A549 (cell line): ENCODE data around the gene RABEP1. TPM values are rescaled to one million over a fixed set of nuclear protein-coding genes. Genes with fewer than 3 reads are reported as not detected.
A peak's percentile ranks its signal among the peaks of the same experiment; 100 is the strongest.

Experiments used
- ATAC-seq, 2 experiments: fragments of 200-7000 bp in 1 of 2; fragments of >200 bp in 1 of 2; cut with Nextera tagmentation in 1 of 2; cut with Tn5 transposase in 1 of 2; 3 replicates each; pipeline versions ENCODE4 v1.8.0 to v1.9.1; 2018 to 2020; ENCODE audit warnings: mild to moderate bottlenecking in 1 of 2, moderate library complexity in 1 of 2
- CTCF ChIA-PET: fragments of 300-600 bp; sonication (Branson Sonifier 250); formaldehyde crosslinking; extraction: SDS; loops from one replicate; lab custom pipeline; 2021; ENCODE audit warnings: antibody characterized with exemption, inconsistent platforms; lab: Yijun Ruan, JAX
- POLR2A ChIA-PET: fragments of 350-600 bp; formaldehyde crosslinking; extraction: SDS; loops from one replicate; lab custom pipeline; 2021; ENCODE audit warnings: antibody characterized with exemption, inconsistent platforms; lab: Yijun Ruan, JAX
- DNase-seq, 2 experiments: peaks; one replicate each; pipeline versions ENCODE4 v3.0.0 to v3.0.0-alpha.2; 2011 to 2016; ENCODE audit warnings: low read depth in 1 of 2, low spot score in 1 of 2
- FAIRE-seq: peaks from 2 replicates; lab custom pipeline; 2011; peaks lifted over from hg19 to GRCh38; lab: Jason Lieb, UNC
- H3K27ac ChIP-seq, 2 experiments: fragments of >200 bp; sonication (Bioruptor Twin); formaldehyde crosslinking; 3 replicates each; pipeline ENCODE4 v1.5.1; 2016 to 2017
- H3K4me1 ChIP-seq: fragments of >200 bp; sonication (Bioruptor Twin); formaldehyde crosslinking; 3 replicates; pipeline ENCODE4 v1.6.1; 2016
- H3K4me2 ChIP-seq: fragments of >200 bp; sonication (Bioruptor Twin); formaldehyde crosslinking; 3 replicates; pipeline ENCODE4 v1.6.1; 2016
- H3K4me3 ChIP-seq: fragments of >200 bp; sonication (Bioruptor Twin); formaldehyde crosslinking; 3 replicates; pipeline ENCODE4 v1.5.1; 2016
- H3K9me3 ChIP-seq: fragments of >200 bp; sonication (Bioruptor Twin); formaldehyde crosslinking; 3 replicates; pipeline ENCODE4 v1.6.1; 2016
- CBX2 ChIP-seq: fragments of 200-600 bp; sonication (generic); IDR thresholded peaks from 2 replicates; pipeline ENCODE4 v1.6.1; 2016; ENCODE audit warnings: low read depth, mild to moderate bottlenecking, borderline replicate concordance
- CHD2 ChIP-seq: fragments of 150-350 bp; IDR thresholded peaks from 2 replicates; pipeline ENCODE4 v1.6.1; 2014; ENCODE audit warnings: low read length; ENCODE audit not compliant: partially characterized antibody
- CHD4 ChIP-seq: fragments of 200-600 bp; sonication (generic); IDR thresholded peaks from 2 replicates; pipeline ENCODE4 v1.6.1; 2016; ENCODE audit warnings: antibody characterized with exemption, mild to moderate bottlenecking, borderline replicate concordance
- EHF ChIP-seq: fragments of 250-450 bp; sonication (Bioruptor Pico); IDR thresholded peaks from 2 replicates; pipeline ENCODE4 v1.5.0; 2020; ENCODE audit warnings: mild to moderate bottlenecking
- EHMT2 ChIP-seq: fragments of 200-600 bp; sonication (generic); IDR thresholded peaks from 2 replicates; pipeline ENCODE4 v1.6.1; 2016; ENCODE audit warnings: antibody characterized with exemption, low read depth, mild to moderate bottlenecking, moderate library complexity
- FOSL2 ChIP-seq, 2 experiments: fragments of 450-650 bp in 1 of 2; fragments of >200 bp in 1 of 2; sonication (Bioruptor Twin) in 1 of 2; formaldehyde crosslinking; IDR thresholded peaks; 2 replicates each; pipeline versions ENCODE4 v1.5.0 to v1.6.1; 2016 to 2020; ENCODE audit warnings: mild to moderate bottlenecking in 1 of 2, moderate library complexity in 1 of 2
- HDAC2 ChIP-seq: fragments of 200-600 bp; sonication (generic); IDR thresholded peaks from 2 replicates; pipeline ENCODE4 v1.6.1; 2016
- HOXA7 ChIP-seq: fragments of 250-450 bp; sonication (Bioruptor Pico); IDR thresholded peaks from 2 replicates; pipeline ENCODE4 v1.5.0; 2020; ENCODE audit warnings: mild to moderate bottlenecking, moderate library complexity
- HOXB13 ChIP-seq: fragments of 250-450 bp; sonication (Bioruptor Pico); IDR thresholded peaks from 2 replicates; pipeline ENCODE4 v1.5.0; 2020; ENCODE audit warnings: low read depth, mild to moderate bottlenecking, moderate library complexity
- HOXB5 ChIP-seq: fragments of 250-450 bp; sonication (Bioruptor Pico); IDR thresholded peaks from 2 replicates; pipeline ENCODE4 v1.5.0; 2020; ENCODE audit warnings: mild to moderate bottlenecking, moderate library complexity
- JUN ChIP-seq, 2 experiments: fragments of >200 bp; sonication (Bioruptor Twin); formaldehyde crosslinking; IDR thresholded peaks; 2 replicates in 1 of 2; 3 replicates in 1 of 2; pipeline ENCODE4 v1.6.1; 2016 to 2017
- JUNB ChIP-seq: fragments of >200 bp; sonication (Bioruptor Twin); formaldehyde crosslinking; IDR thresholded peaks from 2 replicates; pipeline ENCODE4 v1.6.1; 2016
- KDM1A ChIP-seq: fragments of 200-600 bp; sonication (generic); IDR thresholded peaks from 2 replicates; pipeline ENCODE4 v1.6.1; 2016; ENCODE audit warnings: low read depth, mild to moderate bottlenecking
- MAFK ChIP-seq: fragments of 450-650 bp; IDR thresholded peaks from 2 replicates; pipeline ENCODE4 v1.6.1; 2014; ENCODE audit not compliant: partially characterized antibody
- MAZ ChIP-seq: fragments of 150-350 bp; IDR thresholded peaks from 2 replicates; pipeline ENCODE4 v1.6.1; 2014; ENCODE audit warnings: antibody characterized with exemption, low read depth, low read length, borderline replicate concordance
- MYC ChIP-seq: IDR thresholded peaks from 2 replicates; pipeline ENCODE4 v1.6.1; 2012; ENCODE audit warnings: mild to moderate bottlenecking, inconsistent platforms, low read length, improper control_type of control experiment, borderline replicate concordance
- NPAS2 ChIP-seq: fragments of 250-450 bp; sonication (Bioruptor Pico); IDR thresholded peaks from 2 replicates; pipeline ENCODE4 v1.8.0; 2022; ENCODE audit warnings: mild to moderate bottlenecking, moderate library complexity, borderline replicate concordance
- PHF8 ChIP-seq: fragments of 200-600 bp; sonication (generic); IDR thresholded peaks from 2 replicates; pipeline ENCODE4 v1.6.1; 2016; ENCODE audit warnings: low read depth, mild to moderate bottlenecking, antibody characterized with exemption, moderate library complexity, borderline replicate concordance
- POLR2AphosphoS2 ChIP-seq: conservative IDR thresholded peaks from 2 replicates; pipeline ENCODE4 v1.6.1; 2012; ENCODE audit warnings: low read length, improper control_type of control experiment, inconsistent platforms
- RCOR1 ChIP-seq: fragments of 150-350 bp; IDR thresholded peaks from 2 replicates; pipeline ENCODE4 v1.6.1; 2014; ENCODE audit warnings: antibody characterized with exemption, low read length, low read depth
- RNF2 ChIP-seq: fragments of 200-600 bp; sonication (generic); IDR thresholded peaks from 2 replicates; pipeline ENCODE4 v1.6.1; 2016; ENCODE audit warnings: low read depth, mild to moderate bottlenecking, antibody characterized with exemption, moderate library complexity, borderline replicate concordance
- SMC3 ChIP-seq: fragments of >200 bp; sonication (Bioruptor Twin); formaldehyde crosslinking; IDR thresholded peaks from 3 replicates; pipeline ENCODE4 v1.6.1; 2018; ENCODE audit warnings: inconsistent platforms
- ZC3H11A ChIP-seq: fragments of 450-650 bp; IDR thresholded peaks from 2 replicates; pipeline ENCODE4 v1.6.1; 2014; ENCODE audit warnings: antibody characterized with exemption, mild to moderate bottlenecking
- WGBS: methylation state at CpG from one replicate; pipeline ENCODE4 v1.1.6; 2017; ENCODE audit errors: missing lambda C conversion rate; 5-methylcytosine and 5-hydroxymethylcytosine counted together
- polyA plus RNA-seq, 4 experiments: library from polyadenylated mRNA; depleted of rRNA in 3 of 4; stranded (reverse); fragments of >200 nt; fragmentation: RNase III in 1 of 4; extraction: RNeasy Plus Mini Kit Qiagen cat#74134 plus additional on column Dnase treatment in 1 of 4; gene quantifications; 2 replicates in 3 of 4; 3 replicates in 1 of 4; pipeline ENCODE4 v1.2.3, GENCODE V29; 2011 to 2017
- TF ChIP-seq, protein P1 (sequence below): fragments of 200-600 bp; sonication (generic); IDR thresholded peaks from 2 replicates; pipeline ENCODE4 v1.6.1; 2016; ENCODE audit warnings: antibody characterized with exemption, mild to moderate bottlenecking, moderate library complexity
- TF ChIP-seq, protein P2 (sequence below): fragments of 150-350 bp; IDR thresholded peaks from 2 replicates; pipeline ENCODE4 v1.6.1; 2014; ENCODE audit warnings: low read depth, mild to moderate bottlenecking, low read length
- TF ChIP-seq, protein P3 (sequence below): fragments of >200 bp; sonication (Bioruptor Twin); formaldehyde crosslinking; IDR thresholded peaks from 3 replicates; pipeline ENCODE4 v1.6.1; 2016
- TF ChIP-seq, protein P4 (sequence below): IDR thresholded peaks from 2 replicates; pipeline ENCODE4 v1.6.1; 2012

Gene RABEP1
- polyA plus RNA-seq, 2 of the 4 experiments (the other 2 are of a cell fraction): 44.7 to 65.5 TPM

DNA sequence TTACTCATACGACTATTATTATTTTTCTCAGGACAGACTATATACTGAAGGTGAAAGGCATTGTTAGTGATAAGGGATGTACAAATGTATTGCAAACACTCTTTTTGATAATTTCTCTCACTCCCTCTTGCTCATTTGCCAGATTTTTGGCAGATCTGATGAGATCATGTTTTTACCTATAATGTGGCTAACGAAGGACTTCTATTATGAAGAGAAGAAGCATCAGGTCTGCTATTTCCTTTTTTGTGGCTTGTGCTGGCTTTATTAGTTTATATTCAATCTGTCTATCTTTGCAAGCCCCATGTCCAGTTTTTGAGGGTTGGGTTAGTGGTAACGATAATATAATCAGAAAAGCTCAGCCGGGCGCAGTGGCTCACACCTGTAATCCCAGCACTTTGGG, 25.0 kb upstream of the RABEP1 start:
- Histone ChIP-seq H3K4me3 (no peak overlapping the region), H3K27ac (no peak overlapping the region), H3K4me1 (no peaks in the 10 kb centered on the region), H3K9me3 (no peaks in the 10 kb centered on the region), H3K4me2 (no peak overlapping the region)
- TF ChIP-seq MAZ (no peak), RCOR1 (no peak)
- ChIA-PET POLR2A (no interaction called here), CTCF (no interaction called here)
- WGBS: 91% methylated on average over 5 of the region's 5 CpGs
- DNase-seq: no peak
- no peak for FAIRE-seq
- no peak for ATAC-seq

DNA sequence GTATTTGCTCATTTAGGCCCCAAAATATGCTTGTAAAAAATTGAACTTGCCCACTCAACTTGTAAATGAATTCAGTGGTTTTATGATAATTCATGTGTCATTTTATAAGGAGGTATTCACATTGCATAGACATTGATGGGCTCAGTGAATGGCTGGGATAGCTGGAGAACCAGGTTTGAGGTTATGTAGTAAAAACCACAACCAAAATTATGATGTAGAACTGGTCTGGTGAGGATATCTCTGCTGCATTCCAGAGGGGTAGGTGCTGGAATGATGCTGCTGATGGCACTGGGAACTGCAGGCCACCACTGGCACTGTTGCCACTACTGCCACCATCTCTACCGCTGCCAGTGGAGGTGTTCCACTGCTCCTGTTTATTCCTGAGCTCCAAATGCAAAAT, 21.5 kb upstream of the RABEP1 start:
- POLR2A ChIA-PET: no interaction called here

DNA sequence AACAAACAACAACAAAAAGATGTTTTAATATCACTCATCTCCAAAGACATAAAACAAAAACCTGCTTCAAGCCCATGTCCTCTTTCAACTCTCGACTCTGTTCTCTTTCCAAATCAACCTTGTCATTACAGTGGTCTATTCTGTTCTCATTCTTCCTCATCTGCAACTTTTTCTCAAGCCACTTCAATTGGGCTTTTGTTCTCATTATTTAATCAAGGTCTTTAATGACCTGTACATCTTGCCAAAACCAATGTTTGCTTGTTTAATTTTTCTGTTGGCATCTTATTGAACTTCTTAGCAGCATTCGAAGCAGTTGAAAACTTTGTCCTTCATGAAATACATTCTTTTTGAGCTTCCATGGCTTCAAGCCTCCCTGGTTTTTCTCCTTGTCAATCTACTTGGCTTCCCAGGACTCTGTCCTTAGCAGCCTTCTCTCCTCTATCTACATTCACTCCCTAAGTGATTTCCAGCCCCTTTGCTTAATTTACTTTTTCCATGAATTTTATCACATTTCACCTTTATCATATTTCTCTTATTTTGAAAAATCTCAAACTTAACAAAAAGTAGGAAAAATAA, 19.6 kb upstream of the RABEP1 start:
- ChIA-PET CTCF (interaction anchor here (1.0 to 4.3 kb wide), 3 partner anchors 13 to 177 kb away, joined by 3 to 21 read pairs (median 4); partner anchors contain the start of gene C1QBP), POLR2A (no interaction called here)
- Histone ChIP-seq H3K4me3 (no peak overlapping the region), H3K9me3 (0 out of 3 replicates have a peak, but pooled peaks cover 6% of the 10 kb centered on the region), H3K4me2 (no peak overlapping the region), H3K27ac (no peak overlapping the region), H3K4me1 (no peaks in the 10 kb centered on the region)
- DNase-seq: no peak
- WGBS: 23% methylated on average over 2 of the region's 2 CpGs
- no peak for ATAC-seq
- FAIRE-seq: peak; percentile 74
- TF ChIP-seq, protein P1, sequence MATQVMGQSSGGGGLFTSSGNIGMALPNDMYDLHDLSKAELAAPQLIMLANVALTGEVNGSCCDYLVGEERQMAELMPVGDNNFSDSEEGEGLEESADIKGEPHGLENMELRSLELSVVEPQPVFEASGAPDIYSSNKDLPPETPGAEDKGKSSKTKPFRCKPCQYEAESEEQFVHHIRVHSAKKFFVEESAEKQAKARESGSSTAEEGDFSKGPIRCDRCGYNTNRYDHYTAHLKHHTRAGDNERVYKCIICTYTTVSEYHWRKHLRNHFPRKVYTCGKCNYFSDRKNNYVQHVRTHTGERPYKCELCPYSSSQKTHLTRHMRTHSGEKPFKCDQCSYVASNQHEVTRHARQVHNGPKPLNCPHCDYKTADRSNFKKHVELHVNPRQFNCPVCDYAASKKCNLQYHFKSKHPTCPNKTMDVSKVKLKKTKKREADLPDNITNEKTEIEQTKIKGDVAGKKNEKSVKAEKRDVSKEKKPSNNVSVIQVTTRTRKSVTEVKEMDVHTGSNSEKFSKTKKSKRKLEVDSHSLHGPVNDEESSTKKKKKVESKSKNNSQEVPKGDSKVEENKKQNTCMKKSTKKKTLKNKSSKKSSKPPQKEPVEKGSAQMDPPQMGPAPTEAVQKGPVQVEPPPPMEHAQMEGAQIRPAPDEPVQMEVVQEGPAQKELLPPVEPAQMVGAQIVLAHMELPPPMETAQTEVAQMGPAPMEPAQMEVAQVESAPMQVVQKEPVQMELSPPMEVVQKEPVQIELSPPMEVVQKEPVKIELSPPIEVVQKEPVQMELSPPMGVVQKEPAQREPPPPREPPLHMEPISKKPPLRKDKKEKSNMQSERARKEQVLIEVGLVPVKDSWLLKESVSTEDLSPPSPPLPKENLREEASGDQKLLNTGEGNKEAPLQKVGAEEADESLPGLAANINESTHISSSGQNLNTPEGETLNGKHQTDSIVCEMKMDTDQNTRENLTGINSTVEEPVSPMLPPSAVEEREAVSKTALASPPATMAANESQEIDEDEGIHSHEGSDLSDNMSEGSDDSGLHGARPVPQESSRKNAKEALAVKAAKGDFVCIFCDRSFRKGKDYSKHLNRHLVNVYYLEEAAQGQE: no peak
- TF ChIP-seq PHF8 (no peak), HOXB5 (no peak), RNF2 (no peak), NPAS2 (CRISPR knock-in tag) (no peak), MAFK (no peak), HDAC2 (no peak), CBX2 (no peak), JUN (IDR thresholded peaks at IDR 0.05) (no peak)
- TF ChIP-seq, protein P2, sequence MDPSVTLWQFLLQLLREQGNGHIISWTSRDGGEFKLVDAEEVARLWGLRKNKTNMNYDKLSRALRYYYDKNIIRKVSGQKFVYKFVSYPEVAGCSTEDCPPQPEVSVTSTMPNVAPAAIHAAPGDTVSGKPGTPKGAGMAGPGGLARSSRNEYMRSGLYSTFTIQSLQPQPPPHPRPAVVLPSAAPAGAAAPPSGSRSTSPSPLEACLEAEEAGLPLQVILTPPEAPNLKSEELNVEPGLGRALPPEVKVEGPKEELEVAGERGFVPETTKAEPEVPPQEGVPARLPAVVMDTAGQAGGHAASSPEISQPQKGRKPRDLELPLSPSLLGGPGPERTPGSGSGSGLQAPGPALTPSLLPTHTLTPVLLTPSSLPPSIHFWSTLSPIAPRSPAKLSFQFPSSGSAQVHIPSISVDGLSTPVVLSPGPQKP: no peak
- TF ChIP-seq, protein P3, sequence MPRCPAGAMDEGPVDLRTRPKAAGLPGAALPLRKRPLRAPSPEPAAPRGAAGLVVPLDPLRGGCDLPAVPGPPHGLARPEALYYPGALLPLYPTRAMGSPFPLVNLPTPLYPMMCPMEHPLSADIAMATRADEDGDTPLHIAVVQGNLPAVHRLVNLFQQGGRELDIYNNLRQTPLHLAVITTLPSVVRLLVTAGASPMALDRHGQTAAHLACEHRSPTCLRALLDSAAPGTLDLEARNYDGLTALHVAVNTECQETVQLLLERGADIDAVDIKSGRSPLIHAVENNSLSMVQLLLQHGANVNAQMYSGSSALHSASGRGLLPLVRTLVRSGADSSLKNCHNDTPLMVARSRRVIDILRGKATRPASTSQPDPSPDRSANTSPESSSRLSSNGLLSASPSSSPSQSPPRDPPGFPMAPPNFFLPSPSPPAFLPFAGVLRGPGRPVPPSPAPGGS: no peak

More for the DNA sequence above, 21.5 kb upstream of the RABEP1 start:
- ATAC-seq (no peak), DNase-seq (no peak), FAIRE-seq (no peak)
- Histone ChIP-seq H3K4me1 (no peaks in the 10 kb centered on the region), H3K4me2 (no peak overlapping the region), H3K27ac (no peak overlapping the region)
- 81% methylated on average over 1 of the region's 1 CpG for WGBS
- TF ChIP-seq HOXB13 (CRISPR knock-in tag) (no peak), RNF2 (no peak), FOSL2 (IDR thresholded peaks at IDR 0.05) (no peak), FOSL2 (CRISPR knock-in tag; IDR thresholded peaks at IDR 0.05) (no peak), CBX2 (no peak), EHF (CRISPR knock-in tag) (no peak), ZC3H11A (no peak), MYC (no peak), JUN (IDR thresholded peaks at IDR 0.05) (no peak), EHMT2 (no peak), CHD2 (no peak), HOXA7 (CRISPR knock-in tag) (no peak), SMC3 (no peak), KDM1A (no peak), POLR2AphosphoS2 (no peak), JUNB (no peak), CHD4 (no peak)
- TF ChIP-seq, protein P1: no peak
- TF ChIP-seq, protein P4, sequence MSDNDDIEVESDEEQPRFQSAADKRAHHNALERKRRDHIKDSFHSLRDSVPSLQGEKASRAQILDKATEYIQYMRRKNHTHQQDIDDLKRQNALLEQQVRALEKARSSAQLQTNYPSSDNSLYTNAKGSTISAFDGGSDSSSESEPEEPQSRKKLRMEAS: no peak
- TF ChIP-seq, all 56 proteins: peak for 0
- CTCF ChIA-PET: interaction anchor here (0.7 to 2.5 kb wide), 3 partner anchors 17 to 1471 kb away, joined by 3 to 7 read pairs (median 3); partner anchors contain the start of gene C1QBP
- Histone ChIP-seq H3K4me3 (no peak overlapping the region), H3K9me3 (no peaks in the 10 kb centered on the region)
